GM19035 (cell line): Measurements from ENCODE around the gene DDX55.

Source experiments
- ATAC-seq: cut with Tn5 transposase; IDR thresholded peaks from one replicate; pipeline ENCODE4 v1.9.1; 2021; ENCODE audit not compliant: unreplicated experiment

DDX55 gene

DNA sequence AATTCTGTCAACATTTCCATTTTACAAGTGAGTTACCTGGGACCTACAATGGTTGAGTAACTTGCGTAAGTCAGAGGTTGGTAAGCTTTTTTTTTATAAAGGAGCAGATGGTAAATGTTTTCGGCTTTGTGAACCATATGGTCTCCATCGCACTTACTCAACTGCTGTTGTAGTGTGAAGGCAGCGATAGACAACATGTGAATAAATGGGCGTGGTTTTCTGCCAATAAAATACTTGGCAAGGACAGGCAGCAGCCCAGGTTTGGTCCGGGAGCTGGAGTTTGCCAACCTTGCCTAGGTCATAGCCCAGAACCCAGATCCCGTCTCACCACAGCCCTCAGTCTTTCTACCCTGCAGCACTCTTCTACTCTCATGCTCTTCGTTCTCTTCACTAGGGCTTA is 6.3 kb downstream of the DDX55 start:
- ATAC-seq = no peak

DNA sequence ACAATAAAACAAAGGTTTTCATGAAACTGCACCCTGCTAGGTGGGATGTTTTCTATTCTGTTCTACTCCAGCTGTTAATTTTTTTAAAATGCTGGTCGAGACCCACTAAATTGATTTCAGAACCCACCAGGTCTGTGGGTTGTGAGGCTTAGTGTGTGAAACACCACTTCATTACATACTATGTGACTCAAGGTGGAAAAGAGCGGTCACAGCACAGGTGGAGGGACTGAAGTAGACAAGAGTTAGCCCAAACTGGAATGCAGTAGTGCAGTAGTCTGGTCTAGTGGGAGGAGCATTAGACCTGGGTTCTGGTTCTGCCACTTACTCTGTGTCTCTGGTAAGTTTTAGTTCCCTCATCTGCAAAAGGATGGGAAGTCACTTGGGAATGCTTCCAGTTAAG is 12.2 kb downstream of the DDX55 start:
- no peak for ATAC-seq

DNA sequence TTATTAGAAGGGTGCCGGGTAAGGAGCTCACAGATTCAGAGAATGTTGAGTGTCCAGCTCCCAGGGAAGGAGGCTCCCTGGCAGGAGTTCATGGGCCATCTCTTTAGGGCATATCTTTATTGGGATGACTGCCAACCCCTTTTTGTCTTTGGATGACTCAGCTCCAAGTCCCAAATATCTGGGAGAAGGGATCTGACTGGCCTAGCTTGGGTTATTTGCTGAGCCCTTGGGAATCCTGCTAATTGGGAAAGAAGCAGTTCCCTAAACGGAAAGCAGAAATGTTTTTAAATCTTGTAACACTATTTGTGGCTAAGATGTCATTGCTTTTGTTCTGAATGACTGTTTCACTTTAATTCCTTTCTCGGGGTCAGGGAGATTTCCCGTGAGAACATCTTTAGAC is 12.6 kb downstream of the DDX55 start:
- ATAC-seq = no peak

DNA sequence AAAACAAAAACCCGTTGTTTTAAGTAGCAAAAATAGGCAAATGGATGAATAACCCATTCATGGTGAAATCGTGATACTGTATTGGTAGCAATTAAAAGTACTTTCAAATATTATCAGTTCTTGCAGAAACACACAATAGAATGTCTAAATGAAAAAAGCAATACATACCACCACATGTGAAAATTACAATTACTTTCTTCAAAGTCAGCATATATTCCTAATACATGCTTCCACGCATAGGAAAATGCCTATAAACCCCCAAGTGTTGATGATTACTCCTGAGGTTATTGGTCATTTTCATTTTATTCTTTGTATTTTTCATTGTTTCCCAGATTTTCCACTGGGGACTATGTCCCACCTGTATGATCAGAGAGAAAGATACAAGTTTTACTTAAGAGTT is 15.2 kb downstream of the DDX55 start:
- ATAC-seq = no peak

DNA sequence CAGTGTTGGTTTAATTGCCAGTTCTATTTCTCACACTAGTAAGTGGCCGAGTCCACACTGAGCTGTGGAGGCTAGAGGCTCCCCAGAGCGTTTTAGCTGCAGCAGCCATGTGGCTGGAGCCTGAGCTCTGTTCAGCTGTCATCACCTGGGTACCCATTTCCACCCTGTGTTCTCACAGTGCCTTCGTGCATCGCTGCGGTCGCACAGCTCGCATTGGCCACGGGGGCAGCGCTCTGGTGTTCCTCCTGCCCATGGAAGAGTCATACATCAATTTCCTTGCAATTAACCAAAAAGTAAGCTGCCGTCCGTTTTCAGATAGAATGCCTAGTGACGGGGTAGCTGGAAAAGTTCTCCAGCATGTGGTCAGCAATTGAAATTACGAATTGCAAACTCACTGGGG is 15.7 kb downstream of the DDX55 start:
- no peak for ATAC-seq

DNA sequence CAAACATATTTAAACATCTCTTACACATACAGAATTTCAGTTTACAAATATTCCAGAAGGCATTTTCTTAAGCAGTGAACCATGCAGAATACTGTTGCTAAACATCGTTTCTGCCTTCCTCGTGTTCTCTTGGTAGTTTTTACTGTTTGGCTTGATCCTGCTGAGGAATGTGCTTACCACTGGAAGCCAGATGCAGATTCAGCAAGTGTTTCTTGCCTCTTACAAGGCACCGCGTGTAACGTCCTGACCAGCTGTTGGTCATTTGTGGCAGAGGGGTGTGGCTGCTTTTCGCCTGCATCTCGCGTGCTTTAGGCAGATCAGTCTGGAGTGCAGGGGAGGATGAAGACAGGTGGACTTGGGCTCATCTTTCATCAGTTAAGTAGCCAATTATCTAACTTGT is 19.2 kb downstream of the DDX55 start:
- no peak for ATAC-seq

DNA sequence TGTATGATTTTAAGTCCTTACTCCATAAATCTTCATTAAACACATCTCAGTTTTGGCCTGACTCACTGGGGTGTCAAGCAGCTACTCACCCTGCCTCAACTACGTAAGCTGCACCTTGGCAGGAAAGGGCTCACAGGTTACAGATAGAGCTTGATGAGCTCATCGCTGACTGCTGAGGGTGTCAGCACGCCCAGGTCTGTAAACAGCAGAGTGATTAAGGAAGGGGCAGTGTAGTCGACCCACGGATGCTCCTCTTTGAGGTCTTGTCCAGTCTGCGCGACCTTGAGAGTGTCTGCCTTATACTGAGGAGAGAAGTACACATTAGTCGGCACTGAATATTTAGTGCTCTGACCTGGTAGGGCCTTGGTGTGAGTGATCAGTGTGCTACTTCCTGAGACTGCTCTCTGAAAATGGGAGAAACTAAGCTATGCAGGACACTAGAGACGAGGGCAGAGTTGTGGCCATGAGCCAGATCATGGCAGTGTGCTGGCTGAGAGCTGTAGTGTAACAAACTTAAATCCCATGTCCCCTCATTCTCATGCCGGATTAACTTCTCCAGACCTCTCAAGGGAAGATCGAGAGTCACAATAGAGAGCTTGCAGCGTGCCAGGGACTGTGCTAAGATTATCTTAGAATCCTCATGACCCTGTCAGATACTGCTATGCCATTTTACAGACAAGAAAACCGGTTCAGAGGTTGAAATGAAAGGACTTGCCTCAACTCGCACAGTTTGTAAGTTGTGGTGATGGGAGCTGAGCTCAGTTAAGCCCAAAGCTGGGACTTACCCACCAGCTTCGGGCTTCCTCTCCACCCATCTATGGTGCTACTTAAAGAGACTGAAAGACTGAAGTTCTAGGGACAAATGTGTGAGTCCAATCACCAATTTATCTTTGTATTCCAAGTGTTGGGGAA is 20.0 kb downstream of the DDX55 start:
- no peak for ATAC-seq

DNA sequence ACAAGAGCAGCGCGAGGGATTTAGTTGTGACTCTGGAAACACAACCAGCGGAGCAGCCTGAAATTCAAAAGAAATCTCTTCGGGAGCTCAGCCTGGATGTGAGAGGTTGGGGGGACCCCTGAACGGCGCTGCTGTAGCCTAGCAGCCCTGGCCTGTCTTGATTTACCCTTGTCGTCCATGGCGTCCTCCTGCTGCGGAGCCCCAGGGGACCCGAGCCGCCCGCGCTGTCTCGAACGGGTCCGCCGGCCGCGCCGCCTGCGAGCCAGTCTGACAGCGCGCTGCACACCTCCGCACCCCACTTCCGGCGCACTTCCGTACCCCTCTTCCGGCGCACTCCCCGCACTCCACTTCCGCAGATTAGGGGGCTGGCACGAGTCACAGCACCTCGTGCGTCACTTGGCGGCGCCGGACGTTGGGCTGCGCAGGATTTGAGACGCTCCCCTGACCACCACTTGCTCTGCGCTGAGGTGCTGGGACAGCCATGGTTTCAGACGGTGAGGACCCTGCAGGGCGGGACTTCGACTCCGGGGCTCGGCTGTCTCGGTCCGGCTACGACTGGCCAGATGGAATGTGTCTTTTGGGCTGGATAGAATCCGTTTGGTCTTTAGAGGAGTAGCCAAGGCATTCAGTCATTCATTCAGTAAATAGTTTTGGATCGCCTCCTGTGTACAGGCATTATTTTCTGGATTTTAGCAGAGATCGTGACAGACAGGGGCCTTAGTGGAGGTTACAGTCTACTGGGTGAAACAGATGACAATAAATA is 31.7 kb downstream of the DDX55 start, which contains the start of the genes EIF2B1 and GTF2H3:
Gene EIF2B1 (minus strand): TSS at position 308 of the 763 bp plus-strand sequence. CDS start 129 bp downstream, at position 179.
Gene GTF2H3 (plus strand): TSS at position 451 of the 763 bp plus-strand sequence. CDS start 31 bp downstream, at position 482.
- peak; percentile 98 for ATAC-seq

DNA sequence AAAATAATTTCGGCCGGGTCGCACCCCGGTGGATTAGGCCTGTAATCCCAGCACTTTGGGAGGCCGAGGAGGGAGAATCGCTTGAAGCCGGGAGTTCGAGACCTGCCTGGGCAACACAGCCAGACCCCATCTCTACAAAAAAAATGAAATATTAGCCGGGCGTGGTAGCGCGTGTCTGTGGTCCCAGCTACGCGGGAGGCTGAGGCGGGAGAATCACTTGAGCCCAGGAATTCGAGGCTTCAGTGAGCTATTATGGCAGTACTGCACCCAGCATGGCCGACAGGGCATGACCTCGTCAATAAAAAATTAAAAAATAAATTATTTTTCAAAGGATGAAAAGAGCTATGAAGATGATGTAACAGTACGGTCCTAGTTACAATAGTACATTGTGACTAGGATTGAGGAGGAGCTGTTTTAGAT is 32.3 kb downstream of the DDX55 start:
- ATAC-seq = no peak

DNA sequence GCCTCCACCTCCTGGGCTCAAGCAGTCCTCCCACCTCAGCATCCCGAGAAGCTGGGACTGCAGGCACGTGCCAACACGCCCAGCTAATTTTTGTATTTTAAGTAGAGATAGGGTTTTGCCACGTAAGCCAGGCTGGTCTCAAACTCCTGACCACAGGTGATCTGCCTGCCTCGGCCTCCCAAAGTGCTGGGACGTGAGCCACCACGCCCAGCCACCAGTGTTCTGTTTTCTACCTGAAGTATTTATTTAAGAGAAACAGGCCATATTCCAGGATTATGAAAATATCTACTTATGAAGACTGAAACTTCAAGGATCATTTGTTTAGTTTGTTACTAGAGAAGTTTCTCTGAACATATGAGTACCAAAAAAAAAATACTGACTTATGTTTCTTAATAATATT is 42.0 kb downstream of the DDX55 start:
- ATAC-seq = no peak

DNA sequence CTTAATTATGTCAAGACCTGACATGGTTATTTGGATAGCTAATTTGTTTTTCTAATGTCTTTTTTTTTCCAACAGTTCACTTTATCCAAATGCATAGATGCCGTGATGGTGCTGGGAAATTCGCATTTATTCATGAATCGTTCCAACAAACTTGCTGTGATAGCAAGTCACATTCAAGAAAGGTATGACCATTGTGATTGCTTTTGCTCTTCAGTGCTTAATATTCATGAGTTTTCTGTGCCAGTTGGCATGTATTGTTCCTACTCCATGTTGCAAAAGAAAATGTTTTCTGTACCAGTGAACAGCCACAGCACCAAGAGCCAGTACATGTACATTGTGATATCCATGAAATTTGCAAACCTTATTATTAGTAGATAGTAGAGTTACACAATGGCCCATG is 43.5 kb downstream of the DDX55 start:
- ATAC-seq = no peak

DNA sequence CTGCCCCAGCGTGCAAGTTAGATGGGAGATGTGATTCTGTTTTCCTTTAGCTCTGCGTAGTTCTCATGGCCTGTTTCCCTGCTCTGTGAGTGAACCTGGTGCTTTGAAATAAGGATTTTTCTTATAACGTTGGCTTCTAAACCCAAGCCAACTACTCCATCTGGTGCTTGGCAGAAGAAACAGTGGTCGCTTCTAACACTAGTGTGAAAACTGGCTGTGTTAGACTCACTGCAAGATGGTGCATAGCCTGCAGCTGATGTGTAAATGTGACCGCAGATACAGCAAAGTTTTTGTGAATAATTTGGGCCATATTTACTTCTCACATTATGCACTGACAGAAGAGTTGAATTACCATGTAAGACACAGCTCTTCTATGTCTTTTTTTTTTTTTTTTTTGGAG is 44.0 kb downstream of the DDX55 start:
- no peak for ATAC-seq

DNA sequence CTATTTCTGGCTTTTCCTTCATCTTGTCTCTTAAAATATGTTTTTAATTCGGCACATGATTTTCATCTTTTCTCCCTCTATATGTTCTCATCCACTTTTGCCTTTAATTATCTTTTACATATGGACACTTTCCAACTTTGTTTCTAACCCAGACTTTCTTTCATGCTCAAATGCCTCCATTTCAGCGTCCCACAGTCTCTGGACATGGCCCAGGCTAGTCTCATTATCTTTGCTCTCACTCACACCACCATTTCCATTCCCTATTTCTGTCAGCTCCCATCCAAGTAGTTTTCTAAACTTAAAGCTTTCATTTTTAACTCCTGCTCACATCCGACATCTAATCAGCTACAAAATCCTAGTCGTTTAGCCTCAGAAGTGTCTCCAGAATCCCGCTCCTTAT is 46.5 kb downstream of the DDX55 start:
- ATAC-seq = no peak

DNA sequence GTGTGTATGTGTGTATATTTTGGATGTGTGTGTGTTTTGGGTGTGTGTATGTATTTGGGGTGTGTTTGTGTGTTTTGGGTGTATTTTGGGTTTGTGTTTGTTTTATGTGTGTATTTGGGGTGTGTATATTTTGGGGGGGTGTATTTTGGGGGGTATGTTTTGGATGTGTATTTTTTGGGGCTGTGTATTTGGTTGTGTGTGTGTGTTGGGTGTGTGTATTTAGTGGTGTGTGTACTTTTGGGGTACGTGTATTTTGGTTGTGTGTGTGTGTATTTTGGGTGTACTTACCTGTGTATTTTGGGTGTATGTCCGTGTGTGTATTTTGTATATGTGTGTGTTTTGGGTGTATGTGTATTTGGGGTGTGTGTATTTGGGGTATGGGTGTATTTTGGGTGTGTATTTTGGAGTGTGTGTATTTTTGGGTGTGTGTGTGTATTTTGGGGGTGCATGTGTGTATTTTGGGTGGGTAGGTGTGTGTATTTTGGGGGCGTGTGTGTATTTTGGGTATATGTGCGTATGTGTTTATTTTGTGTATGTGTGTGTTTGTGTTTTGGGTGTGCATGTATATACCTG is 52.3 kb downstream of the DDX55 start:
- ATAC-seq = no peak

DNA sequence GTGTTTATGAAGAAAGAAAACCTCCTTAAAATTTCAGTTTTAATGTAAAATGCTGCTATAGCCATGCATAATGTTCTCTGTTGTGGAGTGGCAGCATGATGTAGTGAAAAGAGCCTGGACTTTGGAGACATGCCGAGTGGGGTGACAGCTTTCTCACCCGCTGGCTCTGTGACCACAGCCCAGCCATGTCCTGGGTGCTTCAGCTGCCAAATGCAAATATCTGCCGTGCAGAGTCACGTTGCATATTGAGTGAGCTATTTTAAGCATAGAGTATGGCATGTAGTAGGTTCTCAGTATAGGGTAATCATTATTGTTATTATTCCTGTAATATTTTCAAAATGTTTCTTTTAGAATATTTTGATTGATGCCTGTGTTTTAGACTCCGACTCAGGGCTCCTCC is 53.5 kb downstream of the DDX55 start:
- ATAC-seq = peak; percentile 86

DNA sequence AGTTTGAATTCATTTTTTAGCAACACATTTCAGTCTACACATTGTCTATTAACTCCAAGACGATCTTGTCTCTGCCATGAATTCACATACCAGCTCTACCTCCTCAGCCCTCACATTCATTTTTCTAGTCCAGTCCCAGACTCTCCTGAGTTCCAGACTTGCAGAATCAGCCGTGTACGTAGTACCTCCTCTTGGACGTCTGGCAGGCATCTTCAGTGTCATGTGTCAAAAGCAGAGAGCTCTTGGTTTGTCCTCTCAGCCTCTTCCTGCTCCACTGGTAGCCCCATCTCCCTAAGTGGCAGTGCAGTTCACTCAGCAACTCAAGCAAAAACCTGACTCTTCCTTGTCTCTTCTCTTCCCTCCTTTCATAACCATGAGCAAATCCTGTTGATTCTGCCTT is 54.5 kb downstream of the DDX55 start:
- ATAC-seq = no peak

DNA sequence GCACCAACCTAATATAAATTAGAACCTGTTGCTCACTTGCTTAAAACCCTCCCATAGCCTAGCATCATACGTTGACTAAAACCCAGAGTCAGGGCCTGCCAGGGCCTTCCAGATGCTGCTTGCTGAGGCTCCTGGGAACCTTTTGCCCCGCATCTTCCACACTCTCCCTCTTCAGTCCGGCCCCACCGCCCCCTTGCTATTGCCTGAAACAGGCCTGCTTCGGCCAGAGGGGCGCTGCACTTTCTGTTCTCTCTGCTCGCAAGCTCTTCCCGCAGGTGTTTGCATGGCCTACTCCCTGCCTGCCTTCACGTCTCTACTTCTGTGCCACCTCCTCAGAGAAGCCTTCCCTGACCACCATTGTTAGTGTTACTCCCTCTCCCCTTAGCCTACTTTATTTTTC is 55.3 kb downstream of the DDX55 start:
- ATAC-seq = no peak

DNA sequence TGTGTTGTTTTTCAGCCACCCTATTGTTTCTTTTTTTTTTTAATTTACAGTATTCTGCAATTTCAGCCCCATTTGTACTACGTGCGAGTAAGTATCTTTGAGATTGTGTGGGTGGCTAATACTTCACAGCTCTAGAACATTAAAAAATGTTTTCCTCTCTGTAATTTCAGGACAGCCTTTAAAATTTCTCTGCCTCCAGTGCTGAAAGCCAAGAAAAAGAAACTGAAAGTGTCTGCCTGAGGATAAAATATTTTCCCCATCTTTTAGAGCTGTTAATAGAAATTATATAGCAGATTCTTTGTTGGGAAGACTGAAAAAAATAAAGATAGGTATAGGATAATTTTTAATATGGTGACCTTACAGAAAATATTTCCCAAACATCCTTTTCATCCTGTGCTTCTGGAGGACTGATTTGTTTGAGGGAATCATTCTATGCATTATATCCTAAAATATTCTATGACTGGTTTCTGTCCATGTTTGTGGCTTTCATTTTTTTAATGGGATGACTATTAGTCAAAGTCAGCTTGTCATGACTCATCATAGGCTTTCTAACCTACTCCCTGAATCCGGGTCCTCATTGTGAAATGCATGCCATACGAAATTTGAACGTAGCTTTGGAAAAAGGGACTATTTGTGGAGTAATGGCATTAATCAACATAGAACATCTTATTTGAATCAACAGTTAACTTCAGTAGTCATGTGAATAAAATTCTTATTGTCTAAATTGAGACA is 58.3 kb downstream of the DDX55 start:
- no peak for ATAC-seq

DNA sequence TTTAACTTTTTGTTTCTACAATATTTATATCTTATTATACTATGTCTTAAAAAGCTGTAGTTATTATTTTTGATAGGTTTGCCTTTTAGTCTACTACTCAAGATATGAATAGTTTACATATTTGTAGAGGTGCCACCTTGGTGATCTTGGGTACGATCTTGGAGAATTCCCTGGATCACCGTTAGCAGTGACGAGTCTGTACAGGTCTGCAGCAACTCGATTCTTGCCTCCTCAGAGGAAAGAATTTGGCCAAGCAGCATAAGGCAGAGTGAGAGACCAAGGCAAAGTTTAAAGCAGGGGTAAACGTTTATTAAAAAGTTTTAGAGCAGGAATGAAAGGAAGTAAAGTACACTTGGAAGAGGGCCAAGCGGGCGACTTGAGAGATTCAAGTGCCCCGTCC is 65.9 kb downstream of the DDX55 start:
- no peak for ATAC-seq
